Stimulated activated CD8-positive, alpha-beta memory T cell treated with anti-CD3 and anti-CD28 coated beads, Interleukin-7, amount 100 ng/mL, for 4 hours (primary cell): Measurements from ENCODE around the gene C3orf70.

Experiments
- DNase-seq, 2 donors: peaks; one replicate each; pipeline ENCODE4 v3.0.0-alpha.2; 2020; ENCODE audit warnings: low read depth in 2 of 2

The C3orf70 gene

GRCh38 chr3:185152410-185153170 is at the start of gene C3orf70:
C3orf70 (minus strand) TSS chr3:185153060; CDS start chr3:185152823, 237 bp downstream.
- DNase-seq: no peak

GRCh38 chr3:185200639-185201038 is 47.8 kb upstream of the C3orf70 start:
- no peak for DNase-seq

GRCh38 chr3:185199671-185200070 is 46.8 kb upstream of the C3orf70 start:
- no peak for DNase-seq

DNA sequence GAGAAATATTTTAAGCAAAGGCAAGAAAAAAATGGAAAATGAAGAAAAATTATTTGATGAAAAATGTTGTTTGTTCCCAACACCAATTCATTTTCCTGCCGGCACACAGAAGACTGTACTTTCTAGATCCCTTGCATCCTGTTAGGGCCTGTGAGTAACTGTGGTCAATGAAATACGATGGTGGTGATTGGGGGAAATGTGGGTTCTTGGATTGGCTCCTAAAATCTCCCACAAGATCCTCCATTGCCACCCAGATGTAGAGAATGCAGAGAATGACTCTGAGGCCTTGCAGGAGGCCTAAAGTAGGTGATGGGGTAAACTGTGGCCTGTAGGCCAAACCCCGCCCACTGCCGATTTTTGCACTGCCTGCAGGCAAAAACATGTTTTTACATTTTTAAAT is 46.3 kb upstream of the C3orf70 start:
- DNase-seq: no peak

DNA sequence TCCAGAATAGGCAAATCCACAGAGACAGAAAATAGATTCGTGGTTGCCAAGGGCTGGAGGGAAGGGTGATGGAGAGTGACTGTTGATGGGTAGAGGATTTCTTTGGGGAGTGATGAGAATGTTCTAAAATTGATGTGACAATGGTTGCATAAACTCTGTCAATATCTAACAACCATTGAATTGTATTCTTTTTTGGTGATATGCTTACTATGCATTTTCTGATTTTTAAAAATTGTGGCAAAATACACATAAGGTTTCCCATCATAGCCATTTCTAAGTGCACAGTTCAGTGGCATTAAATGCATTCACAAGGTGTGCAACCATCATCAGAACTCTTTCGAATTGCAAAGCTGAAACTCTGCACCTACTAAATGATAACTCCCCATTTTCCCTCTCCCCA is 44.2 kb upstream of the C3orf70 start:
- no peak for DNase-seq

- no peak for DNase-seq
Measured at GRCh38 chr3:185195652-185196051, 42.8 kb upstream of the C3orf70 start.

DNA sequence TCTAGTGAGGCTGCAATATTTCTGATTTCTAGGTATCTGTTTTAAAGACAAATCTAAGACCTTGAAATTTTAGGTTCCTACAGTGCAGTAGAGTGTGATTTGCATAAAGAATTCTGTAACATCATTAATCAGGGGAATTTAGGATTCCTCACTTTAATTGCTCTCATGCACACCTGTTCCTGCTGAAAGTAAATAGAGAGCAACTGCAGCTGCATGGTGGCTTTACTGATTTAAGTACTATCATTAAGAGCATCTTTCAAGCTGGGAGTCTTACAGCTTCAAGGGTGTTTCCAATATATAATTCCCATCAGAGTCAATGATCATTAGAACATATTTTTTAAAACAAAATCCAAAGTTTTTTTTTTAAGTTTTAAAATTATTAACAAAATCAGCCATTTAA is 36.0 kb upstream of the C3orf70 start:
- no peak for DNase-seq

DNA sequence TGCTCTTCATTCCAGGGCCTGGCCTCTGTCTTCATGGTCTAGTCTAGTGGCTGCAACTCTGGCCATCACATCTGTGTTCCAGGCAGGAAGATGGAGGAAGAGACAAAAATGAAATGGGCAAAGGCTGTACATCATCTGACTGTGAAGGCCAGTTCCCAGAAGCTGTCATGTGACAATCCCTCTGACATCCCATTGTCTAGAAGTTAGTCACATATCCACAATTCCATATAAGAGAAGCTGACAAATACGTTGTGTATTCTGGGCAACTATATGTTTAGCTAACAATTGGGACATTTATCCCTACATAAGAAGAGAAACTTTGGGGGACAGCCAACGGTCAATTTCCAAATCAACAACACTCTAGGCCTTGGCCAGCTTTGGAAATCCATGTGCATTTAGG is 34.5 kb upstream of the C3orf70 start:
- DNase-seq: no peak

- no peak for DNase-seq
Measured at GRCh38 chr3:185176750-185177359, 24.0 kb upstream of the C3orf70 start.

GRCh38 chr3:185175370-185175987 is 22.6 kb upstream of the C3orf70 start:
- DNase-seq: no peak

GRCh38 chr3:185172086-185173049 is 19.5 kb upstream of the C3orf70 start:
- no peak for DNase-seq

GRCh38 chr3:185164428-185165217 is 11.8 kb upstream of the C3orf70 start:
- DNase-seq: no peak

DNA sequence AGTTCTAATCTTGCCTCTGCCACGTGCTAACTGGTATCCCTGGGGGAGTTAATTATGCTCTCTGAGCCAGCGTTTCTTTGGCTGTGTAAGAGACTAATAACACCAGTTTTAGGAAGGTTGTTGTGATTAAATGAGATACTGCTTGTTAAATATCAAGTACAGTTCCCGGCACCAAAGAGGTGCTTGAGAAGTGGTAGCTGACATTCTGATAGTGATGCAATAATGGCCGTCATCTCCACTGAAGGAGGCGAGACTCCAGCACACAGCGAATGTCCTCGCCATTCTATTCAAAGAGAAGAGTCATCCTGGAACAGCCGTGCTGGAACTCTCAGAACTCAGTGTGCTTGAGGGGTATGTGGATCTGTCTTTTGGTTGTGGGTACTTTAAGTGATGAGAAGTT is 9.8 kb upstream of the C3orf70 start:
- no peak for DNase-seq

- DNase-seq: no peak
Measured at GRCh38 chr3:185161761-185162160, 8.9 kb upstream of the C3orf70 start.

- DNase-seq: no peak
Measured at GRCh38 chr3:185157347-185157746, 4.5 kb upstream of the C3orf70 start.

DNA sequence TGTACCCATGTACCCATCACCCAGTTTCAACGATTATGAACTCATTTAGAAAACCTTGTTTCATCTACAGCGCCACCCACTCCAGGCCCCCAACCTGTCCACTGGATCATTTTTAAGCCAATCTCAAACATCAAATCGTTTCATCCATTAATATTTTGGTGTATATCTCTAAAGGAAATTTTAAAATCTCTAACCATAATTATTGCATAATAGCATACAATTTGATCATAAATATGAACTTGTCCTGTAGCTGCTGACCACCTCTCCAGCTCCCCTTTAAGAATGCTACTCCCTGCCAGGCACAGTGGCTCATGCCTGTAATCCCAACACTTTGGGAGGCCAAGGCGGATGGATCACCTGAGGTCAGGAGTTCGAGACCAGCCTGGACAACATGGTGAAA is 2.8 kb upstream of the C3orf70 start:
- DNase-seq: no peak

DNA sequence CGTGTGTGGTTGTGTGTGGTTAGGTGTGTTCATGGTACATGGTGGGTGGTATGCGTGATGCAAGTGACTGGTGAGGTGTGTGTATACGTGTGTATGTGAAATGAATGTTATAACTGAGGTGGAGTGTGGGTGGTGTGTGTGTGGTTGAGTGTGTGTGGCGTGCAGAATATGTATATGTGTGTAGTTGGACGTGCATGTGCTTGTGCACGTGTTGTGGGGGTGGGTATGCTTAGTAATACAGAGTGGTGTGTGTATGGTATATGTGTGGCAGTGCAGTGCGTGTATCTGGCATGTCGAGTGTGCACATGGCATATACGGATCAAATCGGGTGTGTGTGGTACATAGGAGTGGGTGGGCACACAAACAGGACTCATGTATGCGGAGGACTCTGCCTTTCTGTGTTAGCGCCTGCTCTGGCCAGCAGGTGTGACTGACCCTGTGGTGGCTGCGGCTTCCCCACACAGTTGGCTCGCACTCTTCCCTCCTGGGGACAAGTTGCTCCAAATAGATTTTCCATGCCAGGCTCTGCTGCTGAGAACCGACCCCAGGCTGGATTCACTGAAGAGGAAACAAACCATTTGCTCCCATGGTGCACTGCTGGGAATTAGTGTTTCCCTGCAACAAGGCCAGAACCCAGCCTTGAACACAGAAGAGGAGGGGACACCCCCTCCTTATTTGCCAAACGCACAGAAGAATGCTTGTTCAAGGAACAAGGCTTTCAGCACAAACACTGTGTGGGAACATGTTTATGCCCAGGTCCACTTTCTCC is 1.2 kb upstream of the C3orf70 start:
- no peak for DNase-seq

GRCh38 chr3:185153171-185153771 is 411 bp upstream of the C3orf70 start:
- DNase-seq: no peak

- no peak for DNase-seq
Measured at GRCh38 chr3:185151964-185152409, 873 bp downstream of the C3orf70 start.
